IMR-90 (cell line): ENCODE measurements around the gene DLG5. TPM values are rescaled to one million over a fixed set of nuclear protein-coding genes. Genes with fewer than 3 reads are reported as not detected.

ENCODE experiments used
- ATAC-seq: fragments of 200-7000 bp; cut with Tn5 transposase; 2 replicates; pipeline ENCODE4 v1.9.1; 2020; ENCODE audit warnings: low read depth, mild to moderate bottlenecking, moderate library complexity
- BruUV-seq: library from RNA; stranded (reverse); fragments of 400-500 nt; replicated peaks from 2 replicates; lab custom pipeline; 2021; lab: Mats Ljungman, UMichigan
- CTCF ChIA-PET: fragments of 300-600 bp; formaldehyde crosslinking; extraction: SDS; loops from one replicate; lab custom pipeline; 2021; ENCODE audit warnings: antibody characterized with exemption; lab: Yijun Ruan, JAX
- POLR2A ChIA-PET: fragments of 300-600 bp; sonication (Branson Sonifier 250); formaldehyde crosslinking; loops from one replicate; lab custom pipeline; 2022; ENCODE audit warnings: antibody characterized with exemption; ENCODE audit not compliant: unreplicated experiment; lab: Charles Lee
- DNase-seq: peaks from one replicate; pipeline ENCODE4 v3.0.0; 2013
- H2AFZ ChIP-seq: replicated peaks from 2 replicates; pipeline ENCODE3; 2013; ENCODE audit warnings: low read length, mild to moderate bottlenecking; ENCODE audit not compliant: poor library complexity
- H2AK5ac ChIP-seq: 2 replicates; pipeline ENCODE4 v1.6.1; 2013; ENCODE audit warnings: low read depth, low read length, inconsistent platforms
- H2AK9ac ChIP-seq: replicated peaks from 2 replicates; pipeline ENCODE3; 2013; ENCODE audit warnings: mild to moderate bottlenecking, low read depth, low read length, moderate library complexity; ENCODE audit not compliant: poor library complexity
- H2BK120ac ChIP-seq: 2 replicates; pipeline ENCODE4 v1.6.1; 2013; ENCODE audit warnings: low read depth, low read length, inconsistent platforms
- H2BK15ac ChIP-seq: 3 replicates; pipeline ENCODE4 v1.6.1; 2013; ENCODE audit warnings: low read depth, low read length, inconsistent platforms
- H2BK20ac ChIP-seq: 2 replicates; pipeline ENCODE4 v1.6.1; 2013; ENCODE audit warnings: low read depth, mild to moderate bottlenecking, inconsistent platforms, low read length, moderate library complexity
- H2BK5ac ChIP-seq: 2 replicates; pipeline ENCODE4 v1.6.1; 2013; ENCODE audit warnings: mild to moderate bottlenecking, low read depth, low read length, inconsistent platforms; ENCODE audit not compliant: poor library complexity, severe bottlenecking
- H3K14ac ChIP-seq: replicated peaks from 2 replicates; pipeline ENCODE4 v1.6.1; 2013; ENCODE audit warnings: low read depth, low read length, inconsistent platforms
- H3K18ac ChIP-seq: 2 replicates; pipeline ENCODE4 v1.6.1; 2013; ENCODE audit warnings: low read depth, low read length, control low read depth
- H3K23ac ChIP-seq: 2 replicates; pipeline ENCODE4 v1.6.1; 2013; ENCODE audit warnings: low read depth, low read length, inconsistent platforms
- H3K27ac ChIP-seq: 2 replicates; pipeline ENCODE4 v1.5.1; 2013; ENCODE audit warnings: mild to moderate bottlenecking, control low read depth, low read length; ENCODE audit not compliant: insufficient read depth
- H3K27me3 ChIP-seq: 2 replicates; pipeline ENCODE4 v1.6.1; 2013; ENCODE audit warnings: low read length; ENCODE audit not compliant: control insufficient read depth, insufficient read depth
- H3K36me3 ChIP-seq: 2 replicates; pipeline ENCODE4 v1.6.1; 2013; ENCODE audit warnings: low read length, mixed read lengths; ENCODE audit not compliant: control insufficient read depth, insufficient read depth
- H3K4ac ChIP-seq: 2 replicates; pipeline ENCODE4 v1.6.1; 2013; ENCODE audit warnings: low read depth, low read length, inconsistent platforms
- H3K4me1 ChIP-seq: 2 replicates; pipeline ENCODE4 v1.6.1; 2013; ENCODE audit warnings: low read length, mixed read lengths; ENCODE audit not compliant: control insufficient read depth, insufficient read depth
- H3K4me2 ChIP-seq: 2 replicates; pipeline ENCODE4 v1.6.1; 2013; ENCODE audit warnings: low read depth, mild to moderate bottlenecking, control low read depth, low read length, moderate library complexity
- H3K4me3 ChIP-seq: 2 replicates; pipeline ENCODE4 v1.5.1; 2013; ENCODE audit warnings: low read depth, mild to moderate bottlenecking, control low read depth, low read length, moderate library complexity; ENCODE audit not compliant: insufficient read depth
- H3K56ac ChIP-seq: 2 replicates; pipeline ENCODE4 v1.6.1; 2013; ENCODE audit warnings: low read length, inconsistent platforms; ENCODE audit not compliant: insufficient read depth; ENCODE audit errors: extremely low read depth
- H3K79me1 ChIP-seq, 2 experiments: 2 replicates each; pipeline ENCODE4 v1.6.1; 2013; ENCODE audit warnings: low read length in 2 of 2, inconsistent platforms in 1 of 2, low read depth in 1 of 2
- H3K9ac ChIP-seq: 2 replicates; pipeline ENCODE4 v1.6.1; 2013; ENCODE audit warnings: low read depth, low read length, control low read depth
- H3K9me1 ChIP-seq: 2 replicates; pipeline ENCODE4 v1.6.1; 2013; ENCODE audit warnings: low read length, inconsistent platforms; ENCODE audit not compliant: insufficient read depth
- H3K9me3 ChIP-seq: 2 replicates; pipeline ENCODE4 v1.6.1; 2013; ENCODE audit warnings: low read length; ENCODE audit not compliant: control insufficient read depth, insufficient read depth
- H4K20me1 ChIP-seq: 2 replicates; pipeline ENCODE4 v1.6.1; 2013; ENCODE audit warnings: low read length, inconsistent platforms; ENCODE audit not compliant: insufficient read depth
- H4K5ac ChIP-seq: 2 replicates; pipeline ENCODE4 v1.6.1; 2013; ENCODE audit warnings: mild to moderate bottlenecking, low read depth, low read length, control low read depth
- H4K8ac ChIP-seq, 2 experiments: 2 replicates each; pipeline ENCODE4 v1.6.1; 2013; ENCODE audit warnings: low read depth in 2 of 2, low read length in 2 of 2, control low read depth in 1 of 2, inconsistent platforms in 1 of 2
- H4K91ac ChIP-seq: 2 replicates; pipeline ENCODE4 v1.6.1; 2013; ENCODE audit warnings: low read depth, low read length, inconsistent platforms; ENCODE audit not compliant: insufficient read depth
- CEBPB ChIP-seq: IDR thresholded peaks from 2 replicates; pipeline ENCODE4 v1.6.1; 2012; ENCODE audit warnings: low read depth, low read length, improper control_type of control experiment
- FOS ChIP-seq: fragments of 150-350 bp; IDR thresholded peaks from 2 replicates; pipeline ENCODE4 v1.6.1; 2016; ENCODE audit warnings: low read depth, low read length
- MXI1 ChIP-seq: IDR thresholded peaks from 2 replicates; pipeline ENCODE4 v1.6.1; 2012; ENCODE audit warnings: low read depth, mild to moderate bottlenecking, low read length, moderate library complexity, borderline replicate concordance
- RCOR1 ChIP-seq: IDR thresholded peaks from 2 replicates; pipeline ENCODE4 v1.6.1; 2012; ENCODE audit warnings: mild to moderate bottlenecking, low read length, improper control_type of control experiment; ENCODE audit not compliant: insufficient replicate concordance
- WGBS, 2 experiments: methylation state at CpG; one replicate each; pipeline versions ENCODE4 v1.1.5 to v1.1.7; 2013; ENCODE audit warnings: missing lambda C conversion rate in 2 of 2; ENCODE audit not compliant: insufficient read length in 1 of 2; ENCODE audit errors: extremely low coverage in 2 of 2; 5-methylcytosine and 5-hydroxymethylcytosine counted together
- dilution Hi-C: fragments of 300-500 bp; cut with HindIII; formaldehyde crosslinking; loops from one replicate; pipeline ENCODE4 v1.14.3; 2018; ENCODE audit warnings: low sequenced_read_pairs; ENCODE audit not compliant: unreplicated experiment
- in situ Hi-C: fragments of 300-500 bp; cut with MboI; formaldehyde crosslinking; loops from 3 replicates; pipeline ENCODE4 v1.14.3; 2019; ENCODE audit warnings: low sequenced_read_pairs, inconsistent platforms, mixed read lengths
- intact Hi-C: fragments of 100-400 bp; cut with micrococcal nuclease; formaldehyde crosslinking; loops from 2 replicates; pipeline ENCODE4 v1.10.0; 2022
- polyA plus RNA-seq, 3 experiments: library from polyadenylated mRNA; depleted of rRNA; stranded (reverse); fragments of >200 nt; gene quantifications; 2 replicates each; pipeline ENCODE4 v1.2.3, GENCODE V29; 2012; ENCODE audit warnings: low replicate concordance in 1 of 3
- total RNA-seq: library from RNA; depleted of rRNA; stranded (reverse); fragments of >200 nt; gene quantifications from 2 replicates; pipeline ENCODE4 v1.2.3, GENCODE V29; 2012

Gene DLG5
- total and polyA plus RNA-seq, 2 of the 4 experiments (the other 2 are of a cell fraction) = 12.7 to 28.7 TPM

DNA sequence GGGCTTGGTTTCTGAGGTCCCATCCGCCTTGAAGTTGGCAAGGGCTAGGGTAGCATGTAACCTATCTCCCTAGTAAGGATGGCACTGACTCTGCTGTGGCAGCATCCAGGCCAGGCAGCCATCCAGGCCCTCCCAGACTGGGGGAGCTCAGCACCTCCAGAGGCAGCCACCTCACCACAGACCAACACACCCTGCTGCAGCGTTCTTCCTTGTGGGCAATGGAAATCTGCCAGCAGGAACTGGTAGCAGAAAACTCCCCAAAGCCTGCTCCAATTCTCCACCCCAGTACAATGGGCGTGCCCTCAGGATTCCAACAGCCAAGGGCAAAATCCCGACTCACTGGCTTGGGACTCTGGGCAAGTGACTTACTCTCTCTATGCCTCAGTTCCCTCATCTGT lies 27.5 kb downstream of the DLG5 start:
- no CpG with 5 or more reads among the region's 4 CpGs for WGBS, 2 experiments
- H3K4me1 ChIP-seq = peaks cover 17% of the 10 kb centered on the region
- H2BK5ac ChIP-seq = peak overlapping the region; percentile 3
- H3K9me3 ChIP-seq = no peaks in the 10 kb centered on the region
- H3K14ac ChIP-seq = peak overlapping the region; percentile 61; the same call in 1 of the 2 replicates
- BruUV-seq = no TSS peak
- peak; percentile 51 for DNase-seq
- ChIA-PET POLR2A (no interaction called here), CTCF (no interaction called here)
- no peak overlapping the region for H2BK15ac ChIP-seq
- no peaks in the 10 kb centered on the region for H3K27me3 ChIP-seq
- ATAC-seq = peak; percentile 73
- H4K5ac ChIP-seq = no peak overlapping the region
- peaks cover 31% of the 10 kb centered on the region for H3K9me1 ChIP-seq
- peak overlapping the region; percentile 61 for H2AK5ac ChIP-seq
- H4K91ac ChIP-seq = no peak overlapping the region; the same call in 1 of the 2 replicates
- no peak overlapping the region for H3K23ac ChIP-seq
- intact Hi-C loops (no loop called here), dilution Hi-C loops (no loop called here), in situ Hi-C loops (no loop called here)
- peaks cover 69% of the 10 kb centered on the region for H4K20me1 ChIP-seq
- H3K36me3 ChIP-seq = no peaks in the 10 kb centered on the region
- H2BK20ac ChIP-seq = no peak overlapping the region
- H3K27ac ChIP-seq = no peak overlapping the region
- H2BK120ac ChIP-seq = no peak overlapping the region
- H2AFZ ChIP-seq = no peak overlapping the region
- H3K9ac ChIP-seq = no peak overlapping the region; the same call in 1 of the 2 replicates
- H3K18ac ChIP-seq = no peak overlapping the region
- H3K4me3 ChIP-seq = no peak overlapping the region
- H3K79me1 ChIP-seq = peaks cover 23 to 68% of the 10 kb centered on the region in 2 experiments
- H3K56ac ChIP-seq = no peak overlapping the region
- H3K4ac ChIP-seq = peak overlapping the region; percentile 4
- TF ChIP-seq RCOR1 (no peak), MXI1 (no peak), FOS (no peak), CEBPB (no peak)
- H2AK9ac ChIP-seq = peak overlapping the region; percentile 7
- H4K8ac ChIP-seq = no peak overlapping the region
- H3K4me2 ChIP-seq = no peak overlapping the region
